Immature natural killer cell (primary cell): ENCODE data around the gene ALOX15. TPM values are rescaled to one million over a fixed set of nuclear protein-coding genes. Genes with fewer than 3 reads are reported as not detected.
"Not testable (repeated sequence)": the region's sequence is repeated elsewhere in the genome, so short reads cannot be mapped to it uniquely, and the experiment has no call there.

ENCODE experiments used
- DNase-seq, 3 donors: peaks; one replicate each; pipeline ENCODE4 v3.0.0; 2022; ENCODE audit warnings: mixed read lengths in 1 of 3
- H3K27ac Mint-ChIP-seq, 6 donors: one replicate each; pipeline ENCODE4 v1.8.0; 2020; ENCODE audit warnings: mixed read lengths in 6 of 6, mild to moderate bottlenecking in 5 of 6, inconsistent platforms in 4 of 6, moderate library complexity in 3 of 6
- H3K27me3 Mint-ChIP-seq, 3 donors: one replicate each; pipeline ENCODE4 v1.8.0; 2020 to 2021; ENCODE audit warnings: low read depth in 3 of 3, mild to moderate bottlenecking in 3 of 3, mixed read lengths in 3 of 3, moderate library complexity in 3 of 3, inconsistent platforms in 1 of 3
- H3K36me3 Mint-ChIP-seq, 3 donors: one replicate each; pipeline ENCODE4 v1.8.0; 2020; ENCODE audit warnings: mixed read lengths in 3 of 3, inconsistent platforms in 2 of 3, mild to moderate bottlenecking in 2 of 3
- H3K4me1 Mint-ChIP-seq, 2 donors: one replicate each; pipeline ENCODE4 v1.8.0; 2020; ENCODE audit warnings: inconsistent platforms in 2 of 2, mild to moderate bottlenecking in 2 of 2, mixed read lengths in 2 of 2, moderate library complexity in 1 of 2
- H3K4me3 Mint-ChIP-seq, 5 donors: one replicate each; pipeline ENCODE4 v1.8.0; 2020; ENCODE audit warnings: mild to moderate bottlenecking in 5 of 5, mixed read lengths in 5 of 5, inconsistent platforms in 3 of 5, moderate library complexity in 3 of 5
- H3K9me3 Mint-ChIP-seq, 6 donors: one replicate each; pipeline ENCODE4 v1.8.0; 2020; ENCODE audit warnings: mild to moderate bottlenecking in 6 of 6, mixed read lengths in 6 of 6, inconsistent platforms in 4 of 6, moderate library complexity in 3 of 6
- polyA plus RNA-seq, 3 donors: library from polyadenylated mRNA; unstranded; fragments of 300-500 nt; fragmentation: Illumina TruSeq; gene quantifications; one replicate each; pipeline ENCODE4 v1.2.3, GENCODE V29; 2021

ALOX15 gene
- polyA plus RNA-seq, 3 donors from 2014 or later = not detected

GRCh38 chr17:4640569-4641188 is 799 bp downstream of the ALOX15 start:
- not testable (repeated sequence) for H3K9me3 Mint-ChIP-seq, H3K4me3 Mint-ChIP-seq, H3K4me1 Mint-ChIP-seq, H3K27ac Mint-ChIP-seq, H3K36me3 Mint-ChIP-seq, DNase-seq
- peaks cover 17 to 31% (median 26%) of the 10 kb centered on the region in 3 donors for H3K27me3 Mint-ChIP-seq

GRCh38 chr17:4639301-4640059 is 2.0 kb downstream of the ALOX15 start:
- H3K4me1 Mint-ChIP-seq, H3K9me3 Mint-ChIP-seq, H3K36me3 Mint-ChIP-seq, DNase-seq, H3K4me3 Mint-ChIP-seq, H3K27ac Mint-ChIP-seq: not testable (repeated sequence)
- peaks cover 12 to 34% (median 26%) of the 10 kb centered on the region in 3 donors for H3K27me3 Mint-ChIP-seq

- H3K27ac Mint-ChIP-seq, H3K4me1 Mint-ChIP-seq, H3K36me3 Mint-ChIP-seq, DNase-seq, H3K9me3 Mint-ChIP-seq, H3K4me3 Mint-ChIP-seq: not testable (repeated sequence)
- H3K27me3 Mint-ChIP-seq = peaks cover 16 to 28% (median 25%) of the 10 kb centered on the region in 3 donors
Measured at GRCh38 chr17:4638766-4639165, 2.7 kb downstream of the ALOX15 start.

- no peak overlapping the region for H3K27ac Mint-ChIP-seq
- H3K36me3 Mint-ChIP-seq = no peaks in the 10 kb centered on the region
- H3K9me3 Mint-ChIP-seq = peaks cover 0 to 2% (median 0%) of the 10 kb centered on the region in 6 donors
- DNase-seq = no peak
- peaks cover 0 to 1% of the 10 kb centered on the region in 2 donors for H3K4me1 Mint-ChIP-seq
- no peak overlapping the region for H3K4me3 Mint-ChIP-seq
- peaks cover 8 to 26% (median 19%) of the 10 kb centered on the region in 3 donors for H3K27me3 Mint-ChIP-seq
Measured at GRCh38 chr17:4636474-4637100, 4.9 kb downstream of the ALOX15 start.

- no peaks in the 10 kb centered on the region for H3K36me3 Mint-ChIP-seq
- H3K9me3 Mint-ChIP-seq = peaks cover 0 to 2% (median 0%) of the 10 kb centered on the region in 6 donors
- peak in 1 of 3 donors; percentile 1 for DNase-seq
- peak overlapping the region in 1 of 5 donors; percentile 6 for H3K4me3 Mint-ChIP-seq
- H3K27me3 Mint-ChIP-seq = peaks cover 4 to 24% (median 16%) of the 10 kb centered on the region in 3 donors
- no peak overlapping the region for H3K27ac Mint-ChIP-seq
- H3K4me1 Mint-ChIP-seq = peaks cover 0 to 1% of the 10 kb centered on the region in 2 donors
Measured at GRCh38 chr17:4635823-4636375, 5.6 kb downstream of the ALOX15 start.

- DNase-seq = no peak
- Mint-ChIP-seq H3K4me1 (peaks cover 0 to 1% of the 10 kb centered on the region in 2 donors), H3K4me3 (no peak overlapping the region), H3K9me3 (peaks cover 0 to 2% (median 0%) of the 10 kb centered on the region in 6 donors), H3K27ac (no peak overlapping the region), H3K36me3 (no peaks in the 10 kb centered on the region), H3K27me3 (peaks cover 4 to 24% (median 14%) of the 10 kb centered on the region in 3 donors)
Measured at GRCh38 chr17:4634976-4635375, 6.5 kb downstream of the ALOX15 start.

- H3K4me3 Mint-ChIP-seq = no peak overlapping the region
- H3K27ac Mint-ChIP-seq = no peak overlapping the region
- H3K9me3 Mint-ChIP-seq = peaks cover 0 to 2% (median 0%) of the 10 kb centered on the region in 6 donors
- DNase-seq = no peak
- H3K36me3 Mint-ChIP-seq = no peaks in the 10 kb centered on the region
- H3K27me3 Mint-ChIP-seq = peaks cover 4 to 20% (median 12%) of the 10 kb centered on the region in 3 donors
- H3K4me1 Mint-ChIP-seq = no peaks in the 10 kb centered on the region
Measured at GRCh38 chr17:4633643-4634042, 7.8 kb downstream of the ALOX15 start.

- Mint-ChIP-seq H3K27me3 (peaks cover 4 to 17% (median 13%) of the 10 kb centered on the region in 3 donors), H3K4me1 (no peaks in the 10 kb centered on the region), H3K27ac (no peak overlapping the region), H3K9me3 (peaks cover 0 to 2% (median 0%) of the 10 kb centered on the region in 6 donors), H3K36me3 (no peaks in the 10 kb centered on the region), H3K4me3 (no peak overlapping the region)
- DNase-seq = no peak
Measured at GRCh38 chr17:4632581-4632920, 8.9 kb downstream of the ALOX15 start.

- DNase-seq = no peak
- H3K36me3 Mint-ChIP-seq = no peaks in the 10 kb centered on the region
- H3K27me3 Mint-ChIP-seq = peaks cover 4 to 22% (median 13%) of the 10 kb centered on the region in 3 donors
- no peak overlapping the region for H3K27ac Mint-ChIP-seq
- H3K4me1 Mint-ChIP-seq = no peaks in the 10 kb centered on the region
- H3K4me3 Mint-ChIP-seq = no peak overlapping the region
- peaks cover 0 to 2% (median 0%) of the 10 kb centered on the region in 6 donors for H3K9me3 Mint-ChIP-seq
Measured at GRCh38 chr17:4631836-4632580, 9.5 kb downstream of the ALOX15 start.

GRCh38 chr17:4631431-4631830 is 10.0 kb downstream of the ALOX15 start:
- peaks cover 4 to 19% (median 11%) of the 10 kb centered on the region in 3 donors for H3K27me3 Mint-ChIP-seq
- DNase-seq = no peak

GRCh38 chr17:4626734-4627256 is 14.7 kb downstream of the ALOX15 start:
- DNase-seq = no peak
- H3K9me3 Mint-ChIP-seq = no peaks in the 10 kb centered on the region
- no peaks in the 10 kb centered on the region for H3K36me3 Mint-ChIP-seq
- H3K27me3 Mint-ChIP-seq = peaks cover 2 to 14% (median 3%) of the 10 kb centered on the region in 3 donors
- no peak overlapping the region for H3K27ac Mint-ChIP-seq
- H3K4me1 Mint-ChIP-seq = no peaks in the 10 kb centered on the region
- no peak overlapping the region for H3K4me3 Mint-ChIP-seq

More at GRCh38 chr17:4631431-4631830, 10.0 kb downstream of the ALOX15 start:
- no peak overlapping the region for H3K27ac Mint-ChIP-seq
- no peaks in the 10 kb centered on the region for H3K36me3 Mint-ChIP-seq
- no peaks in the 10 kb centered on the region for H3K4me1 Mint-ChIP-seq
- H3K9me3 Mint-ChIP-seq = peaks cover 0 to 2% (median 0%) of the 10 kb centered on the region in 6 donors
- no peak overlapping the region for H3K4me3 Mint-ChIP-seq

GRCh38 chr17:4625181-4625617 is 16.3 kb downstream of the ALOX15 start:
- no peak for DNase-seq
- Mint-ChIP-seq H3K27ac (no peak overlapping the region), H3K36me3 (no peaks in the 10 kb centered on the region), H3K9me3 (no peaks in the 10 kb centered on the region), H3K4me3 (no peak overlapping the region), H3K4me1 (no peaks in the 10 kb centered on the region), H3K27me3 (peaks cover 2 to 14% (median 3%) of the 10 kb centered on the region in 3 donors)

- peaks cover 2 to 14% (median 3%) of the 10 kb centered on the region in 3 donors for H3K27me3 Mint-ChIP-seq
- not testable (repeated sequence) for DNase-seq, H3K36me3 Mint-ChIP-seq, H3K4me1 Mint-ChIP-seq, H3K9me3 Mint-ChIP-seq, H3K4me3 Mint-ChIP-seq, H3K27ac Mint-ChIP-seq
Measured at GRCh38 chr17:4624451-4624911, 17.0 kb downstream of the ALOX15 start.
